NCI-H1930 (cell line): ENCODE measurements around the gene GTF2E1.
"Not testable (repeated sequence)": the region's sequence is repeated elsewhere in the genome, so short reads cannot be mapped to it uniquely, and the experiment has no call there.

Source experiments
- DNase-seq, 2 experiments: peaks; one replicate each; lab custom pipeline; 2025; lab: John Stamatoyannopoulos, UW

GTF2E1 gene

DNA sequence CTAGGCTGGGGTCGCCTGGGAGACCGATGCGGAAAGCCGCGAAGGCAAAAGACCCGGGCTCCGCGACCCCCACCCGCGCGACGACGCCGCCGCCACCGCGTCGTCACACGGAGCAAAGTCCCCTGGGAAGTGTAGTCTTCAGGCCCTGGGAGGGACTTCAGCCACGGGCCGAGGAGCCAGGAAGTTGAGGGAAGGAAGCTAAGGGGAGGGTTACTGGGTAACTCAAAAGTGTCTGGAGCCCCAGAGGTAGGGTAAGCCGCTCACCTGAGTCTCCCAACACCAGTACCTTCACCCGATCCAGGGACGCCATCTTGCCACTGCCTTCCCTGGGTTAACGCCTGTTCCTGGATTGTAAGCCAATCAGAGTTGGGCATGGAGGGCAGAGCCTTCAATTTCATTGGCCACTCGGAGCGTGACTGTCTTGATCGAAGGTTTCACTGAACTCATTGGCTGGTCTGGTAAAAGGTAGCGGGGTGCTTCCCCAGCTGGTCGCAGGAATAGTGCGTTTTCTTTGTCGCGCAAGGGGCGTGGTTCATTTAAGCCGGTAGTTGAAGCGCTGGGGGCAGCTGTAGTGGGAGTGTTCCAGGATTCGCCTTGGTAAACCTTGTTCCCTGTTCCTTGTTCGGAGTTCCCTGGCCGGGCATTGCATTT is at the start of gene GTF2E1, which contains the start of gene RABL3:
GTF2E1 (plus strand) TSS at position 547 of the 651 bp plus-strand sequence. CDS start 7,809 bp downstream, outside the sequence.
RABL3 (minus strand) TSS at position 319 of the 651 bp plus-strand sequence; CDS start at position 310, 9 bp downstream.
- peak; percentile 98 for DNase-seq

DNA sequence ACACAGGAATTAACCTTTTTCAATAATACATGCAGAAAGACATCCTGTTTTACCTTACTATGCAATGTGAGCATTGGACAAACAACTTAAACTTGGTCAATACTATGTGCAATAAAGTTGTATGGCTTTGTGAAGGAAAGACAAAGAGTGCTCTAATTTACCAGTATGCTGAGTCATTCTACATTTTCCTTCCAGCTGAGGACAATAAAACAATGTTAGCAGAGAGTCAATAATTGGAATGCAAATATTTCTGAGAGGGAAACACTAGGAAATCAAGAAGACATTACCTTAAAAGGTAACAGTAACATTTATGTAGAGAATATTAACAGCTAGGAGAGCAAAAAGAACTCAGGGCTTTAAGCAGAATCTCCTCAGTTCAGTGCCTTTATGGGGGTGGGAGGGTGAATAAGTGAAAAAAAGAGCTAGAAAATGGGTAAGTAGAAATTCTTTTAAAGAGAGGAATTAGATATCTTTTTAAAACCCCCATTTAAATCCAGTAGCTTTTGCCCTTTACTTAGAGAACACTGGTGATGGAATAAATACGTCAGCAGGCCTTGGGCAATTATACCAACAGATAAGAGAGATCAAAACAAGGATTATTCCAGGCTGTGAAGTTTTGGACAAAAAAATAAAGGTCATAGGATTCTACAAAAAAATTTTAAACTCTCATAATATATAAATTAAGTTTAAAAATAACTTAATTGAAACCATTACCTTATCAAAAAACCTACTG is 48.9 kb upstream of the GTF2E1 start:
- peak in 1 of 2 experiments; percentile 78 for DNase-seq

DNA sequence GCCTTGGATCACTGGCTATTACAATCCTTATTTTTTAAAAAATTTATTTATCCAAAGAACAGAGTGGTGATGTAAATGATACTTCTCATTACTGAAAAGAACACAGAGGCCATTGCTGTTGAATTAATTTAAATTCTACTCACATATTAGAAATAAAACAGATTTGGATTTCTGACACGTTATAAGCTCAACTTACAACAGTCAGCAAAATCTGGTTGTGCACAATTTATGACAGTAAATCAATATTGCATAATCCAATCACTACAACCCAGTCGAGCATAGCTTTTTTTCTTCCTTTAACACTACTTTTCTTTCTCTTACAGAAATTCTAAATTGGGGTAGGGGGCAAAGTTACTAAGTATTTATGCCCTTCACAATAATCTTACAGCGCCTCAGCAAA is 43.2 kb upstream of the GTF2E1 start:
- no peak for DNase-seq

GRCh38 chr3:120705884-120706582 is 36.5 kb upstream of the GTF2E1 start:
- no peak for DNase-seq

DNA sequence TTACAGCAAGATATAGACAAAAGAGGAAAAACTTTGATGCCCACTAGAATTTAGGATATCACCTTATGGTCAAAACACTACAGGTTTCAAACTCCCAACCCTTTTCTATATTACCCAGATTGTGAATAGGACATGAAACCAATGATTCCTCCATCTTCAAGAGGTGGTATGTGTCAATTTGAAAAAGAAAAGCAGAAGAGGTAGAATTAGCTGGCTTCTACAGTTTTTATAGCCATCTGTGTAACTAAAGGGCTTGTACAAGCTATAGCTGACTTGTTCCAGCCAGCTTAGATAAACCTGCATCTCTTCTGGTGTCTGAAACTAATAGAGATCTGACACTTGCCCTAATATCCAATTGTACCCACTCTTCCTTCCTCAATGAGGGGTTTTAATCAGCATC is 35.6 kb upstream of the GTF2E1 start:
- no peak for DNase-seq

GRCh38 chr3:120708408-120708807 is 34.1 kb upstream of the GTF2E1 start:
- no peak for DNase-seq

- DNase-seq = no peak
Measured at GRCh38 chr3:120710369-120710768, 32.2 kb upstream of the GTF2E1 start.

DNA sequence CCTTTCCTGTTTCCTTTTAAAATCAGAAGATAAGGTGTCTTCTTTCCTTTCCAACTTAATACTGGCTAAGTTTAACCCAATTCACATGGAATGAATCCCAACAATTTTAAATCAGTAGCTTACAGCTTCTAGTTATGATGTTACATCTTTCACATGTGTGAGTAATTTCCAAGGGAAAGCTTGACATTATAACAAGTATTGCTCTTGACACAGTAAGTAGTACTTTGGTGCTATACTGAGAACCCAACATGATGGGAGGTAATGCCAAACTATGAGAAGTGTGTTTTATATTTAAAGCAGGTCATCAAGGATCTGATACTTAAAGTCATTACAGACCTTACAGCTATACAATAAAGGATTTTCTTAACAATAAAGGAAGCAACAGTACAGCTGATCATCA is 29.3 kb upstream of the GTF2E1 start:
- no peak for DNase-seq

GRCh38 chr3:120719167-120719834 is 23.2 kb upstream of the GTF2E1 start:
- not testable (repeated sequence) for DNase-seq

- DNase-seq = no peak
Measured at GRCh38 chr3:120726791-120727190, 15.8 kb upstream of the GTF2E1 start.

- DNase-seq = no peak
Measured at GRCh38 chr3:120730576-120731542, 11.7 kb upstream of the GTF2E1 start.

DNA sequence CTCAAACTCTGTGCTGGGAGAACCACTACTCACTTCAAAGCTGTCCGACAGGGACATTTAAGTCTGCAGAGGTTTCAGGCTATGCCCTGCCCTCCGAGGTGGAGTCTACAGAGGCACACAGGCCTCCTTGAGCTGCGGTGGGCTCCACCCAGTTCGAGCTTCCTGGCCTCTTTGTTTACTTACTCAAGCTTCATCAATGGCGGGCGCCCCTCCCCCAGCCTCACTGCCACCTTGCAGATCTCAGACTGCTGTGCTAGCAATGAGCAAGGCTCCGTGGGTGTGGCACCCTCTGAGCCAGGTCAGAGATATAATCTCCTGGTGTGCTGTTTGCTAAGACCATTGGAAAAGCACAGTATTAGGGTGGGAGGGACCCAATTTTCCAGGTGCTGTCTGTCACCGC is 4.5 kb upstream of the GTF2E1 start:
- not testable (repeated sequence) for DNase-seq

DNA sequence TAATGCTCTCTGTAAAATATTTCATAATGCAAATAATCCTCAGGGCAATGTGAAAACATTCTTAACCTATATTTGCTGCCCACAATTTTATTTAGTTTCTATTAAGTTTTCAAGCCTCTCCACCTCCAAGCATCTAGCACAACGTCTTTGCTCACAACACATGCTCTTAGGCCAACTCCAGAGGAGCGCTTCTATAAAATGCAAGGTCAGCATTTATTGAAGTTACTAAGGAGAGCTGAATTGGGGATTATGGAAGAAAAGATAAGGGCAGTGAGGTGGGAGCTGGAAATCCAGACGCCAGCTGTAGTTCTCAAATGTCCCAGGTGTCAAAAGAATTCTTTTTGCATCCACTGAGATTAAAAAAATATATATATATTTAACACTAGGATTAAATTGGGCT is 1.2 kb upstream of the GTF2E1 start:
- no peak for DNase-seq

GRCh38 chr3:120741837-120742197 is 727 bp upstream of the GTF2E1 start:
- no peak for DNase-seq

DNA sequence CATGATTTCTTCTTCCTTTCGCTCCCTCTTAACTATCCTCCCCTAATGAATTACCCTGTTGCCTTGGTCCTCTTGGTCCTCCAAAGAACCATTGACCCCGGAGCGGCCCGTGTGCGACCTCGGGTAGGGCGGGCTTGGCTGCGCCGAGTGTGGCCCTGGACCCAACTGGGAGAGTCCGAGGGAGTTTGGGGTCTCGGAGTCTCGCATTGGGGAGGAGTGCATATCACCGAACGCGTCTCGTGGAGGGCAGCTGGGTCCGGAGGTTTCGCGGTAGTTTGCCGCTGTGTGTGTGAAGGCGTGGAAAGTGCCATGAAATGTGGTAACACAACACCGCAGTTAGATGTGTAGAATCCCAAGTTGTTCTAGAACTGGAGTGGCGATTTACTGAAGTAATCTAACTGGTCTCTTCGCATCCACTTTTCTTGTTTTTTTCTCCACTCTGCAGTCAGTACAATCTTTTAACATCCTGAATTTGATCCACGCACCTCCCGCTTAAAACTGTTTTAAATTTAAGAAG is 363 bp downstream of the GTF2E1 start:
- no peak for DNase-seq

- DNase-seq = no peak
Measured at GRCh38 chr3:120743556-120744195, 1.1 kb downstream of the GTF2E1 start.

- DNase-seq = no peak
Measured at GRCh38 chr3:120745466-120745865, 2.9 kb downstream of the GTF2E1 start.

DNA sequence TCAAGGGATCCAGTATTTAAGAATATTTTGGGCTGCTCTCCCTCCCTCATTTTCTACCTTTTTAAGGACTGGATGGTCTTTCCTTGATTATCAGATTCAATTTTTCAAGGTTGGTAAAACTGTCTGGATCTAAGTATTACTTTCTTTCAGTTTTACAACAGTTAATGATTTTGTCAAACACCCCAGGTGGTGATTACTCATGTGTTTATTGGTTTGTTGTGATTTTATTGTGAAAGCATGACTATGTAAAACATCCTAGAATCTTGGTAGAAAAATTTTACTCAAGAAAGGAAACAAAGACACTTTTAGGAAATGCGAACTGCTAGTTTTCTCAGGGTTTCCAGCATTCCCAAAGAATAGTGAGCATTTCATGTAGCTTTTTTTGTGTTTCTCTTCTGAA is 7.3 kb downstream of the GTF2E1 start:
- no peak for DNase-seq

GRCh38 chr3:120752230-120752629 is 9.7 kb downstream of the GTF2E1 start:
- DNase-seq = no peak

DNA sequence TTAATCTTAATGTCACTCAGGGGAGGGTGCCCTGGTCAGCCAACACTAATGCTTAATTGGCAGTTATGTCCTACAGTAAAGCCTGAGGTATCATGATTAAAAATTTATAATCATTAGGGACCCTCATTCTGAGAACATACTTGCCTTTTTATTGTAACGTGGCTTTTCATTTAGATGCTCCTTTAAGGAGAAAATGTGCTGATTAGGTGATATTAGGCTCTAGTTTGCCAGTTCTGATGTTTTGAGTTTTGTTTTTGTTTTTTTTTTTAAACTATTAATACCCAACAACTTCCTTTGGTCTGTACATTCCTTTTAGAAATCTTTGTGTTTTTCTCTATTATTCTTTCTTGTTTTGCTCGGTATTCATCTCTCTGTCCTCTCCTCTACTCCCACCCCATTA is 10.3 kb downstream of the GTF2E1 start:
- DNase-seq = no peak
